ENCODE measurements around the gene ETFB.

ETFB gene

GRCh38 chr19:51327066-51328001 is 38.9 kb downstream of the ETFB start:
- DNase-seq (ENCODE audit: low read depth): peak; percentile 57

- DNase-seq (ENCODE audit: low read depth): no peak
Observed at GRCh38 chr19:51326216-51327065, 39.7 kb downstream of the ETFB start.

GRCh38 chr19:51325161-51325976 is 40.8 kb downstream of the ETFB start:
- no peak for DNase-seq (ENCODE audit: low read depth)

GRCh38 chr19:51324167-51324481 is 42.1 kb downstream of the ETFB start:
- DNase-seq (ENCODE audit: low read depth): no peak

- DNase-seq (ENCODE audit: low read depth): no peak
Observed at GRCh38 chr19:51323481-51324166, 42.6 kb downstream of the ETFB start.

- no peak for DNase-seq (ENCODE audit: low read depth)
Observed at GRCh38 chr19:51321799-51322198, 44.4 kb downstream of the ETFB start.

- no peak for DNase-seq (ENCODE audit: low read depth)
Observed at GRCh38 chr19:51320280-51320657, 45.9 kb downstream of the ETFB start.

- DNase-seq (ENCODE audit: low read depth): no peak
Observed at GRCh38 chr19:51319649-51320279, 46.4 kb downstream of the ETFB start.

- no peak for DNase-seq (ENCODE audit: low read depth)
Observed at GRCh38 chr19:51318687-51319648, 47.2 kb downstream of the ETFB start.

GRCh38 chr19:51317968-51318367 is 48.2 kb downstream of the ETFB start:
- DNase-seq (ENCODE audit: low read depth): no peak

GRCh38 chr19:51317376-51317775 is 48.8 kb downstream of the ETFB start:
- no peak for DNase-seq (ENCODE audit: low read depth)

- DNase-seq (ENCODE audit: low read depth): no peak
Observed at GRCh38 chr19:51316688-51317087, 49.5 kb downstream of the ETFB start.

GRCh38 chr19:51311351-51312257 is 54.6 kb downstream of the ETFB start, which contains the start of gene IGLON5:
IGLON5 (plus strand) TSS chr19:51311644; CDS start chr19:51311848, 204 bp downstream.
- DNase-seq (ENCODE audit: low read depth): no peak

GRCh38 chr19:51305479-51305878 is 60.7 kb downstream of the ETFB start:
- DNase-seq (ENCODE audit: low read depth): no peak

- no peak for DNase-seq (ENCODE audit: low read depth)
Observed at GRCh38 chr19:51301266-51301665, 64.9 kb downstream of the ETFB start.

GRCh38 chr19:51297406-51297805 is 68.8 kb downstream of the ETFB start:
- DNase-seq (ENCODE audit: low read depth): no peak

- no peak for DNase-seq (ENCODE audit: low read depth)
Observed at GRCh38 chr19:51296336-51297093, 69.7 kb downstream of the ETFB start.

Data from iris pigment epithelial cell (primary cell).